Adrenal gland (tissue), 5 donors: ENCODE measurements around the gene CDK14.

Source experiments
- CTCF ChIP-seq, 6 experiments: fragments of 450-650 bp in 4 of 6; fragments of 200-600 bp in 2 of 6; sonication (generic) in 1 of 6; IDR thresholded peaks; 1 replicate in 5 of 6; 2 replicates in 1 of 6; pipeline versions ENCODE4 v1.5.1 to v1.8.0; 2016 to 2021; ENCODE audit warnings: antibody characterized with exemption in 6 of 6, mild to moderate bottlenecking in 2 of 6, moderate library complexity in 1 of 6
- POLR2A ChIP-seq, 2 donors: fragments of 450-650 bp; IDR thresholded peaks; one replicate each; pipeline ENCODE4 v1.6.1; 2017; ENCODE audit warnings: antibody characterized with exemption in 2 of 2, mild to moderate bottlenecking in 2 of 2, moderate library complexity in 1 of 2
- donor health status: DM: no; HTN: no; CAD: no.

GRCh38 chr7:90939666-90940065 lies 343.5 kb downstream of the CDK14 start:
- TF ChIP-seq CTCF (IDR thresholded peaks at IDR 0.05) (no peak), POLR2A (IDR thresholded peaks at IDR 0.05) (no peak)
